H7 (cell line): ENCODE data around the gene TRIM4. TPM values are rescaled to one million over a fixed set of nuclear protein-coding genes. Genes with fewer than 3 reads are reported as not detected.
A peak's percentile ranks its signal among the peaks of the same experiment; 100 is the strongest.

Experiments
- DNase-seq: peaks from one replicate; pipeline ENCODE4 v3.0.0; 2012
- H3K27me3 ChIP-seq: 2 replicates; pipeline ENCODE4 v1.6.0; 2011; ENCODE audit warnings: mild to moderate bottlenecking, low read length; ENCODE audit not compliant: control insufficient read depth, insufficient read depth
- H3K36me3 ChIP-seq: replicated peaks from 2 replicates; pipeline ENCODE4 v1.5.1; 2011; ENCODE audit warnings: low read length; ENCODE audit not compliant: control insufficient read depth, insufficient read depth
- H3K4me3 ChIP-seq: 2 replicates; pipeline ENCODE4 v1.5.1; 2011; ENCODE audit warnings: low read depth, mild to moderate bottlenecking, control low read depth, low read length, moderate library complexity; ENCODE audit not compliant: insufficient read depth
- total RNA-seq: library from RNA; depleted of rRNA; stranded (reverse); fragments of >200 nt; shearing (Covaris generic); gene quantifications from 2 replicates; pipeline ENCODE4 v1.2.3, GENCODE V29; 2014

The TRIM4 gene
- total RNA-seq, 1 experiment from 2014 or later, result 0.28 TPM

DNA sequence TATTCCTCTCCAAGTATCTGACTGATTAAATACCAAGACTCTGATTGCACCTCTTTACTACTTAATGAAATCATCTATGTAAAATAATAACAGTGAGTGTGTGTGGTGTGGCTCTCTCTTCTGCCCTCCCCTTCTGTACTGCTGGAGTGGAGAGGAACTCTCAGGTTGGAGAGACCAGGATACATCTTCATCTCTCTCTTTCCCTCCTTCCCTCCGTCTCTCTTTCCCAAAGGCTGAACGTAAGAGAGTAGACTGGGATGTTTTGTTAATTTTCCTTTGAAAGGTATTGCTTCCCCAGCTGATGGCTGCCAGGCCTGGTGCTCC is 10.4 kb upstream of the TRIM4 start:
- DNase-seq, result no peak
- H3K27me3 ChIP-seq, result peaks cover 3% of the 10 kb centered on the region; the same call in 1 of the 2 replicates
- H3K36me3 ChIP-seq, result no peaks in the 10 kb centered on the region
- H3K4me3 ChIP-seq, result no peak overlapping the region

DNA sequence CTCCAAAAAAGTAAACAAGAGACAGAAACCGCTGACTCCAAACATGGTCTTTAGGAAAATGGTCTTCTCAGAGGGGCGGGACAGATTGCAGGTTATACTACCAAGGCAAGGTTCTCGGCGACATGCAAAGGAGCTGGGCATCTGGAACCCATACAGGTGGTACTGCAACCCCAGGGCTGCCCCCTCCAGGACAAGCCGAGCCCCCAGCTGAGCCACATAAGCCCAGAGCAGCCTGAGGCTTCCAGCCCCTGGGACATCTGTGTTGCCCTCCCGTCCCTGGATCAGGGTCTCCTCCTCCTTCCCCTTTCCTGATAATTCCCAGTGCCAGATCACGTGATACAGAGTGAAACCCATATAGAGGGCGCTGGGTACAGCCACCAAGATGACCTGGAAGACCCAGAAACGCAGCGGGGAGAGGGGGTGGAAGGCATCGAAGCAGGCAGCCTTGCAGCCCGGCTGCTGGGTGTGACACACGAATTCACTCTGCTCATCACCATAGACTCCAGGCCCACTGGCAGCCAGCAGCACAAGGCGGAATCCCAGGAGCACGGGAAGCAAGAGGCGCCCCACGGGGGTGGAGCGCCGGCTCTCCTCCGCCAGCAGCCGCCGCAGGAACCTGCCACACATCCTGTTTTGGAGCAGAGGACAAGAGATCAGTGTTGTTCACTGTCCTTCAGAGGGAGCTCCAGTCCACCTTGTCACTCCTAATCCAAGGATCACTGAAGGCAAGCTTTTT is 9.8 kb upstream of the TRIM4 start, which contains the start of gene GJC3:
Gene GJC3, minus strand, starts transcription at position 627 of the 736 bp plus-strand sequence. Its CDS starts 0 bp downstream, at position 627.
- Histone ChIP-seq H3K4me3 (peak within 1 kb of the TSS; percentile 31), H3K36me3 (no peaks in the 10 kb centered on the region), H3K27me3 (peaks cover 3% of the 10 kb centered on the region; the same call in 1 of the 2 replicates)
- DNase-seq, result peak; percentile 86

DNA sequence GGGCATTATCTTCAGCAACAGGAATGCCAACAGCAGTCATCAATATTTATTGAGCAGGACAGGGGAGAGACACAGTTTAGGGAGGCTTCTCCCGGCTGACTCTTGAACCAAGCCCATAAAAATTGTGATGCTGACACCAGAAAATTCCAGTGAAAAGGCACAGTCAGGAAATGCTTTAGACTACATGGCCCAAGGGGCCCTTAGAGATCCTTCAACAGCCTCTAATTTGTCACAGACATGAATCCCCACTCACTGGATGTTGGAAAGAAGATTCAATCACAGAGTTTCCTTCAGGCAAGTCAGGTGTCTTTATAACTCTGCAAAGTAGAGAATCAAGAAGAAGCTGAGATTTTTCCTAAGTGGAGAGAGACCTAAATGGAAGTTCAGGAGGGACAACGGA is 8.9 kb upstream of the TRIM4 start:
- DNase-seq, result no peak
- peaks cover 3% of the 10 kb centered on the region; the same call in 1 of the 2 replicates for H3K27me3 ChIP-seq
- no peak overlapping the region for H3K4me3 ChIP-seq
- H3K36me3 ChIP-seq, result no peaks in the 10 kb centered on the region

DNA sequence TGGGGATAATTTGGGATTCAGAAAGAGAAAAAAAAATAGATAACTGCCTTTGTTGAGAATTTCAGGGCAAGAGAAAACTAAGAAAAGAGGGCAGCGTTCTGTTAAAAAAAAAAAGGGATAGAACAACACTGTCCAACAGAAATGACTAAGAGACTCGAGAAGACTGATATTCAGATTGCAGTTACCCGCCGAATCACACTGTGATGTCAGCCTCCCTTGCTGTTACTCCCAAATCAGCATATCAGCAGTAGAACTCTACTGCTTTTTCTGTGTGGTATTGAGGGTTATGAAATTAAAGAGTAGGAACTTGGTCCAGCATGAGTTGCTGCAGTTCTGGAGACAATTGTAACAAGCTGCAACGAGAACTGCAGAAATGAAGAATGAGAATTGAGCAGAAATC is 8.2 kb upstream of the TRIM4 start:
- no peaks in the 10 kb centered on the region for H3K36me3 ChIP-seq
- no peak overlapping the region for H3K4me3 ChIP-seq
- peaks cover 3% of the 10 kb centered on the region; the same call in 1 of the 2 replicates for H3K27me3 ChIP-seq
- DNase-seq, result no peak

DNA sequence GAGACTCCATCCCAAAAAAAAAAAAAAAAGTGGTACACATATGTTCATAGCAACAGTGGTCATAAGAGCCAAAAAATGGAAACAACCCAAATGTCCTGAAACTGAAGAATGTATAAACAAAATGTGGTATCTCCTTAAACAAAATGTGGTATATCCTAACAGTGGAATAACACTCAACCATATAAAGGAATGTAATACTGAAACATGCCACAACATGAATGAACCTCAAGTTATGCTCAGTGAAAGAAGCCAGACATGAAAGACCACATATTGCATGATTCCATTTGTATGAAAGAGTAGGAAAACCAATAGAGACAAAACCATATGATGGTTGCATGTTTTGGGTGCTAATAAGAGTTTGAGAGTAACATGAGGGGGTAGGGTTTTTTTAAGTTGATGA is 7.0 kb upstream of the TRIM4 start:
- Histone ChIP-seq H3K36me3 (no peaks in the 10 kb centered on the region), H3K4me3 (no peak overlapping the region), H3K27me3 (peaks cover 3% of the 10 kb centered on the region; the same call in 1 of the 2 replicates)
- DNase-seq, result no peak

DNA sequence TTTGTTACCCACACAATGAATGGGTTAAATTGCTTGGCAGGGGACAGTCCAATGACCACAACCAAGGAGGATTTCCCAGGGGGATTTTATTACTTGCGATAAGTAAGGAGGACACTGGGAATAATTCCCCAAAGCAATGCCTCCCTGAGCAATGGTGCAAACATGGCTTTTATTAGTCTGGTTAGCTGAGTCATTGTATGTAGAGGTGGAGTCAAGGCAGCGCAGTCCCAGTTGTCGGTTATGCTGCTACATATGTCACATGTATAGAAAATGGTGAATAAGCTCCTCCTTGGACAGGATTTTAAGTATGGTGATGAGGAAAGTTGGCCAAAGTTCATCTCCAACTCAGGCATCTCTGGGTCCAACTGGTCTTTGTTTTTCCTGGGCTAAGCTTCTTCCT is 3.9 kb upstream of the TRIM4 start:
- H3K27me3 ChIP-seq, result no peaks in the 10 kb centered on the region
- H3K4me3 ChIP-seq, result no peak overlapping the region
- no peak for DNase-seq
- no peaks in the 10 kb centered on the region for H3K36me3 ChIP-seq

DNA sequence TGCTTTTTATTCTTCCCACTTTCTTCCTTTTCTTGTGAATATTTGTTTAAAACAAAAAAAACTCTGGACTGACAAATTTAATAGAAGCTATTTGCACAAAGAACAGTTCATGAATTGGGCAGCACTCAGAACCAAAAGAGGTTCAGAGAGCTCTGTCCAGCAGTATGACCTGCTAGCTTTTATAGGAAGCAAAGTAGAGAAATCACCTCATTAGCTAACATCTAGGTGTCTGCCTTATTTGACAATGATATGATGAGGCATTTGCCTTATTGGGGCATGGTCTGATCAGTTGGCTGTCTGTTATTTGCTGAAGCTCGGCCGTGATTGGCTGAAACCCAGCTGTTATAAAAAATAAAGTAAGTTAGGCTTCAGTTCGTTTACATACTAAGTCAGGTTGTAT is 819 bp upstream of the TRIM4 start:
- DNase-seq, result no peak
- Histone ChIP-seq H3K27me3 (no peaks in the 10 kb centered on the region), H3K4me3 (no peak overlapping the region), H3K36me3 (no peaks in the 10 kb centered on the region)

DNA sequence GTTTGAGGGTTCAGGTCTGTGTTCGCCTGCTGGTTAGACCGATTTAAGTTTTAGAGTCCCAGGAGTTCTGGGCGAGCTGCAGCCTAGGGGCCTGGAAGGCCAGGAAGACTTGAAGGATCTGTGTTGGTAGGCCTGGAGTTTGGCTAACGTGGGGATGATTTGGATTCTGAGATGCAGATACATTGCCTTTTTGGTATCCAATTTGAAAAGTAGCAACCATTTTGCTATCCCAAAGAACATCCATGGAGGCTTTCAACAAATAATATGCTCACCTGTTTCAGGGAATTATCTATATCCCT is 433 bp upstream of the TRIM4 start:
- Histone ChIP-seq H3K4me3 (no peak overlapping the region), H3K36me3 (no peaks in the 10 kb centered on the region), H3K27me3 (no peaks in the 10 kb centered on the region)
- DNase-seq, result no peak

DNA sequence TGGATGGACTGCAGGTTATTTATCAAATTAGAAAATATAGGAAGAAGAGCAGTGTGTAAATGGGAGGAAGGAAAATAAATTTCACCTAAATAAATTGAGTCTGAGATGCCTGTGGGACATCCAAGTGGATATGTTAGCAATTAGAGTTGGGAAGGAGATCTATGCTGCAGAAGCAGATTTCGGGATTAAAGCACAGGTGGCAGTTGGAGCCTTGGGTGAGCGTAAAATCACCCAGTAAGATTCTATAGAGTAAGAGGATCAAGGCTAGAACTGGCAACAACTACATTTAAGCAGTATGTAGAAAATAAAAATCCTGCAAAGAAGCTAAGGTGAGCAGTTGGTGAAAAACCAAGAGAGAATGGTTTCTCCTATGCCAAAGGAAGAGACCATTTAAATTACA is 8.4 kb downstream of the TRIM4 start:
- Histone ChIP-seq H3K4me3 (no peak overlapping the region), H3K36me3 (no peaks in the 10 kb centered on the region), H3K27me3 (no peaks in the 10 kb centered on the region)
- DNase-seq, result no peak

DNA sequence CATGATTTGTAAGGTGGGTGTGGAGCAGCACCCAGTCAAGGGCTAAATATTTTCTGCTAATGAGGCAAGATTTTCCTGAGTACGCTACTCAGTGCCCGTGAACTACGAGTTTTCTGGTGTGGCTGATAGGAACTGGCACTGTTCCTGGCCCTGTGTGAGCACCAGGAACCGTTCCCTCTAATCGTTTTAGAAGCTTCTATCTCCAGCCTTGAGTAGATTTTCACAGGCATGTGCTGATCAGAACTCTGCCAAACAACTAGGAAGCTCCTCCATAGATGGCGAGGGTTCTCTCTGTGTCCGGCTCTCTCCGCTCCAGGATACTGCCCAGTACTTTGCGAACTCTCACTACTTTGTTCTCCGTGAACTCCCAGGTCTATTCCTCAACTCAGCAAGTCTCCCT is 17.7 kb downstream of the TRIM4 start:
- no peak for DNase-seq
- H3K4me3 ChIP-seq, result no peak overlapping the region
- H3K36me3 ChIP-seq, result no peaks in the 10 kb centered on the region

DNA sequence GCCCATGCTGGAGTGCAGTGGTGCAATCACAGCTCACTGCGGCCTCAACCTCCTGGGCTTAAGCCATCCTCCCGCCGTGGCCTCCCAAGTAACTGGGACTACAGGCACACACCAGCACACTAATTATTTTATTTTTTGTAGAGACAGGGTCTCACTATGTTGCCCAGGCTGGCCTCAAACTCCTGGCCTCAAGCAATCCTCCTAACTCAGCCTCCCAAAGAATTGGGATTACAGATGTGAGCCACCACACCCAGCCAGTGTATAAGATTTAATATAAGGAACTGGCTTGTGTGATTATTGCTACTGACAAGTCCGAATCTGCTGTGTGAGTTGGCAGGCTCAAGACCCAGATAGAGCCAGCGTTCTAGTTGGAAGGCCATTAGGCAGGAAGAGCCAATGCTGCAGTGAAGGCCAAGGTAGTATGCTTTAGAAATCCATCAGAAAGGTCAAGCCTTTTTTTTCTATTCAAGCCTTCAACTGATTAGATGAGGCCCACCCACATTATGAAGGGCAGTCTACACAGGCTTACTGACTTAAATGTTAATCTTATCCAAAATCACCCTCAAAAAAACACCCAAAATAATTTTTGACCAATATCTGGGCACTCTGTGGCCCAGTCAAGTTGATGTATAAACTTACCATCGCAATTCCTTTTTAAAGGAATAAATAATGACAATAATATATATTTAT is 19.4 kb downstream of the TRIM4 start:
- no peak for DNase-seq
- Histone ChIP-seq H3K36me3 (no peaks in the 10 kb centered on the region), H3K4me3 (no peak overlapping the region), H3K27me3 (no peaks in the 10 kb centered on the region)

More for the DNA sequence above, 17.7 kb downstream of the TRIM4 start:
- H3K27me3 ChIP-seq, result no peaks in the 10 kb centered on the region

DNA sequence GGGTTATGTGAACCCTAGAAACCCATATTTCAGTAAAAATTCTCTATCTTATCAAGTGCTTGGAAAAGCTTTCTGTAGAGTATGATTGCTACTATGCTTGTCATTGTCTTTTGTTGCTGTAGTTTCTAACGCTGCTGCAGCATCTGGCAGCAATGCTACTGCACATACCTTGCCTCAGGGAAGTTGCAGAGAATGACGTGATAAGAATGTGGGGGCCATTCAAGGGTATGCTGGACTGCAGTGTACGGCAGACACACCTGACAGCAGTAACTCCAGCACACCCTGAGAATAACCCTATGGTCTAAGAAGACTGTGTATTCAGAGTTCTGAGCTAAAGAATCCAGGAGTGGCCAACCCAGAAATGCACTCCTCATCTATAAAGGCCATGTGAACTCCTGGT is 20.5 kb downstream of the TRIM4 start:
- no peaks in the 10 kb centered on the region for H3K27me3 ChIP-seq
- no peak for DNase-seq
- no peak overlapping the region for H3K4me3 ChIP-seq
- no peaks in the 10 kb centered on the region for H3K36me3 ChIP-seq

DNA sequence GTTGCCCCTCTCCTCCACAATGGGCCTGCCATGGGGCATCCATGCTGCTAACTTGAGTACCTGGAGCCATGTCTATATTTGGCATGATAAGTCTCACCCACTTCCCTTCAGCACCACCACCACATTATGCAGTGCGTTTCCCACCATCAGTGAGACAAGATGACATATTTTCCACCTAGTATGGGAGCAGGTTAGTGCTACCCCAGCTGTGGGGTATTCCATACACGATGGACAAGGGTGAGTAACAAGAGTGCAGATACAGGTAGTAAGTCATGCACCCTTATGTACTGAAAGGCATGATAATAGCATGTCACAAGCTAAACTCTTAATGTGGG is 21.3 kb downstream of the TRIM4 start:
- DNase-seq, result no peak
- Histone ChIP-seq H3K36me3 (no peaks in the 10 kb centered on the region), H3K4me3 (no peak overlapping the region), H3K27me3 (no peaks in the 10 kb centered on the region)

DNA sequence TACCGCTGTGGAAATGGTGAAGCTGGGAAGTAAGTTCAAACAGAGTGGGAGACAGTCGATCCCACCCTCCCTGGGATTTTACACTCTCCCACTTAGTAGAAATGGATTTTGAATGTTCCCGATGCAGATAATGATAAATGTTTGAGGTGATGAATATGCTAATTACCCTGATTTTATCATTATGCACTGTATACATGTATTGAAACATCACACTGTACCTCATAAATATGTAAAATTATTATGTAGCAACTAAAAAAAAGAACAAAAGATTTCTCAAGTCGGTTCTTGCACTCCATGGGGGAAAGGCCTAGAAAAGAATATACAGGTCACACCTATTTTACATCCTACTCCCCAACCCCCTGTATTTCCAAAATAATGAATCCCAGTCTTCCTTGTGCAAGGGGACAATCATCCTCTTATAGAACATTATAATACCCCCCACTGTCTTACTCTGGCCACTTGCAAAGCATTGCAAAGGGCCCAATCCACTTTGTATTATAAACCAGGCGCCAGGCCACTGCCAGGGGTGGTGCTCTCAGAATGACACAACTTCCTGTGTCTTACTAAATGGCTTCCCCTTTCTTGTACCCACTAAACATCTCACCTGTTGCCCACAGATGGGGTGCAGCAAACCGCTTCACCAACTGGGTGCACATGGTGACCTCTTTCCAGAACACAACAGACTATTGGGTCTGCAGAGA is 21.9 kb downstream of the TRIM4 start:
- Histone ChIP-seq H3K27me3 (no peaks in the 10 kb centered on the region), H3K36me3 (no peaks in the 10 kb centered on the region)
- no peak for DNase-seq

DNA sequence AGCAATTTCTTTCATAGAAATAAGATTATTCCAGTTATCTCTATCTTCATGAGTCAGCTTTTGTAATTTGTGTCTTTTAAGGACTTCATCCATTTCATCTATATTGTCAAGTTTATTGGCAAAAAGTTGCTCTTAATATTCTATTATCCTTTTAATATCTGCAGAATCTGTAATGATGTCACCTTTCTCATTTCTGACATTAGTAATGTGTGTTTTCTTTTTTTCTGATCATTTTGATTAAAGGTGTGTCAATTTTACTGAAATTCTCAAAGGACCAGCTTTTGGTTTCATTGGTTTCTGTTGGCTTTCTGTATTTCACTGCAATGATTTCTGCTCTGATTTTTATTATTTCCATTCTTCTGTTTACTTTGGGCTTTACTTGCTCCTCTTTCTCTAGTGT is 24.6 kb downstream of the TRIM4 start:
- Histone ChIP-seq H3K4me3 (no peak overlapping the region), H3K27me3 (no peaks in the 10 kb centered on the region), H3K36me3 (no peaks in the 10 kb centered on the region)
- DNase-seq, result no peak

More for the DNA sequence above, 21.9 kb downstream of the TRIM4 start:
- H3K4me3 ChIP-seq, result no peak overlapping the region
